ENCODE data around the gene BEAN1.

BEAN1 gene

GRCh38 chr16:66382966-66383299 is 44.2 kb upstream of the BEAN1 start (continued):
- TF ChIP-seq PRDM10 (tag by site-specific recombination; IDR thresholded peaks at IDR 0.05) (peak; percentile 32; the same call in 1 of the 2 replicates), ZNF362 (tag by site-specific recombination; IDR thresholded peaks at IDR 0.05) (peak; percentile 84), ZNF629 (tag by site-specific recombination; IDR thresholded peaks at IDR 0.05) (peak; percentile 60; the same call in 1 of the 2 replicates), ZNF664 (tag by site-specific recombination; IDR thresholded peaks at IDR 0.05) (peak; percentile 21; the same call in 1 of the 2 replicates)

- no peaks in the 10 kb centered on the region for H3K9me3 ChIP-seq (ENCODE audit: control insufficient read depth, insufficient read depth, low read depth, low read length)
- POLR2A ChIA-PET: interaction anchor here (0.6 kb wide), 1 partner anchor 882 kb away, joined by 3 read pairs; no protein-coding TSS in a partner anchor
- no peak overlapping the region for H3K27ac ChIP-seq (ENCODE audit: extremely low read depth, low read depth, low read length)
- no peaks in the 10 kb centered on the region for H3K36me3 ChIP-seq (ENCODE audit: control insufficient read depth in 2 of 2, insufficient read depth in 1 of 2, low read length in 2 of 2)
- H3K4me3 ChIP-seq (ENCODE audit: low read depth, low read length): no peak overlapping the region
- H3K4me1 ChIP-seq (ENCODE audit: control insufficient read depth, insufficient read depth, low read length): peaks cover 5% of the 10 kb centered on the region; the same call in 1 of the 2 replicates
- CTCF ChIA-PET: interaction anchor here (0.7 kb wide), 1 partner anchor 206 kb away, joined by 3 read pairs; no protein-coding TSS in a partner anchor
- no peak for TF ChIP-seq KLF7 (tag by site-specific recombination; IDR thresholded peaks at IDR 0.05; ENCODE audit: borderline replicate concordance)
- no peak for TF ChIP-seq ZBTB6 (tag by site-specific recombination; IDR thresholded peaks at IDR 0.05)
- TF ChIP-seq ZNF623 (tag by site-specific recombination; IDR thresholded peaks at IDR 0.05): peak; percentile 29; the same call in 1 of the 2 replicates
- no peak for TF ChIP-seq ZNF155 (tag by site-specific recombination; IDR thresholded peaks at IDR 0.05)
Observed at GRCh38 chr16:66383551-66383950, 43.5 kb upstream of the BEAN1 start.

GRCh38 chr16:66385415-66385814 is 41.7 kb upstream of the BEAN1 start:
- CTCF ChIA-PET: interaction anchor here (0.7 to 2.2 kb wide), 3 partner anchors 21 to 28 kb away, joined by 3 to 11 read pairs (median 4); no protein-coding TSS in a partner anchor
- TF ChIP-seq ZNF223 (tag by site-specific recombination; IDR thresholded peaks at IDR 0.05): no peak
- TF ChIP-seq ZNF112 (tag by site-specific recombination; IDR thresholded peaks at IDR 0.05): peak; percentile 93
- Histone ChIP-seq H3K36me3 (ENCODE audit: control insufficient read depth in 2 of 2, insufficient read depth in 1 of 2, low read length in 2 of 2) (no peaks in the 10 kb centered on the region), H3K9me3 (ENCODE audit: control insufficient read depth, insufficient read depth, low read depth, low read length) (no peaks in the 10 kb centered on the region), H3K4me3 (ENCODE audit: low read depth, low read length) (no peak overlapping the region), H3K4me1 (ENCODE audit: control insufficient read depth, insufficient read depth, low read length) (peaks cover 5% of the 10 kb centered on the region; the same call in 1 of the 2 replicates), H3K27ac (ENCODE audit: extremely low read depth, low read depth, low read length) (no peak overlapping the region)
- POLR2A ChIA-PET: no interaction called here

- Histone ChIP-seq H3K4me3 (ENCODE audit: low read depth, low read length) (no peak overlapping the region), H3K4me1 (ENCODE audit: control insufficient read depth, insufficient read depth, low read length) (peaks cover 5% of the 10 kb centered on the region; the same call in 1 of the 2 replicates), H3K9me3 (ENCODE audit: control insufficient read depth, insufficient read depth, low read depth, low read length) (no peaks in the 10 kb centered on the region), H3K27ac (ENCODE audit: extremely low read depth, low read depth, low read length) (no peak overlapping the region), H3K36me3 (ENCODE audit: control insufficient read depth in 2 of 2, insufficient read depth in 1 of 2, low read length in 2 of 2) (no peaks in the 10 kb centered on the region)
- TF ChIP-seq TCF7L2 (IDR thresholded peaks at IDR 0.05; ENCODE audit: borderline replicate concordance, low read depth, low read length): no peak
- no peak for TF ChIP-seq ZNF843 (tag by site-specific recombination; IDR thresholded peaks at IDR 0.05)
- no peak for TF ChIP-seq ZNF157 (tag by site-specific recombination; IDR thresholded peaks at IDR 0.05)
- no peak for TF ChIP-seq MYNN (tag by site-specific recombination; IDR thresholded peaks at IDR 0.05; ENCODE audit: borderline replicate concordance)
- no peak for TF ChIP-seq ZNF645 (tag by site-specific recombination; IDR thresholded peaks at IDR 0.05)
- no peak for TF ChIP-seq KLF17 (tag by site-specific recombination; IDR thresholded peaks at IDR 0.05)
- TF ChIP-seq ZNF202 (tag by site-specific recombination; IDR thresholded peaks at IDR 0.05; ENCODE audit: borderline replicate concordance): no peak
- TF ChIP-seq ZNF654 (tag by site-specific recombination; IDR thresholded peaks at IDR 0.05; ENCODE audit: low read depth): no peak
- no peak for TF ChIP-seq ZNF10 (tag by site-specific recombination; IDR thresholded peaks at IDR 0.05)
- ChIA-PET CTCF (interaction anchor here (2.2 kb wide), 1 partner anchor 30 kb away, joined by 11 read pairs; no protein-coding TSS in a partner anchor), POLR2A (no interaction called here)
Observed at GRCh38 chr16:66386629-66387622, 40.2 kb upstream of the BEAN1 start.

Measured in HEK293 (cell line).